Activated CD4-positive, alpha-beta T cell treated with anti-CD3 and anti-CD28 coated beads for 1 hour (primary cell): ENCODE measurements around the gene ANXA6.
"Not testable (repeated sequence)": the region's sequence is repeated elsewhere in the genome, so short reads cannot be mapped to it uniquely, and the experiment has no call there.

ENCODE experiments used
- DNase-seq: peaks from one replicate; pipeline ENCODE4 v3.0.0-alpha.2; 2020

The ANXA6 gene

DNA sequence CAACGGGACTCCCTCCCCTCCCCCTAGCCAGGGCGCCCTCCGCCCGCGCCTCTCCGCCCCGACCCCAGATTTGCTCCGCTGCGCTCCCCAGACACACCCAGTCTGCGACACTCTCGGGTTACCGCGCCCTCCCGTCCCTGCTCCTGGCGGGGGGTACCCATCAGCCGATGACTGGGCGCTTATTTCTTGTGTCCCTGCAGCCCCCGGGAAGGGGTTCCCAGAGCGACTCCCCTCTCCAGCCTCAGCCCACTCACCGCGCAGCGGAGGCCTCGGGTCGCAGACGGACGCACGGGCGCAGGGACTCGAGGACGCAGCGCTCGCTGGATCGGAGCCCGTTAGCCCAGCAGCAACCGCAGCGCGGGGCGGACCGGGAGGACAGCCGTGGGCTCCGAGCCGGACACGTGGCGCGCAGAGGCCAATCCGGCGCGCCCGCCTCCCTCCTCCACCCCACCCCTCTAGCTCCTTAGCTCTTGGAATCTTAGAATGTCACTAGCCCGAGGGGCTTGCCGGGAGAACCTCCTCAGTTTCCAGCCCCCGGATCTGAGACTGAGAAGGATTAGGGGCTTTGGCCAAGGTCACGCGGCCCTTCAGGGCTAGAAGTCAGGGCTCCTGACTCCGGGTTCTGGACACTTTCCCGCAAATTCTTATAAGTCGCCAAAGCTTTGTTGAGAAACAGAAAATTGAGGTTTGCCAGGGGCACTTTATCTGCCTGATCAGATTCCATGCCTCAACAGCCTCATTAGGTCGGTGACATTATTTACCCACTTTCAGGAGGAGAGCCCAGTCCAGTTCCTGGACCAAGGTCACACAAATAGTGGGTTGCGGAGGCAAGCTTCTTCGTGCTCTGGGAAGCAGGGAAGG lies at the start of gene ANXA6:
Gene ANXA6, minus strand, starts transcription at position 354 of the 861 bp plus-strand sequence. CDS start 9,878 bp downstream, outside the sequence.
- peak; percentile 39 for DNase-seq

DNA sequence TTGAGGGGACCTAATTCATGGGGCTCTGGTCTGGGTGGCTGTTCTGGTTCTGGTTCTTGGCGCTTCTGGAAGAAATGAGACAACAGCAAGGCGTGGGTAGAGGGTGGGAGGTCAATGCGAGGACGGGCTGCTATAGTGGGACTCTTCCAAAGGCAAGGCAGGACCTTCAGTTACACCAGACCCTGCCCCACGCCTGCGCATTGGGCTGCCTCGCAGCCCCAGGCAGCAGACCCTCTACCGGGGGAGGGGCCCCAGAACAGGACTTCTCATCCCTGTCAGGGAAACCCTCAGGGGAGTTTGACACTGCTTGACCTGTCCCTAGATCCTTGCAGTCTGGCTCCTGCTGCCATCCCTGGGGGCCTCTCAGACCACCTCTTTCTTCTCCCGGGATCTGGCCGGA lies 47.8 kb upstream of the ANXA6 start:
- no peak for DNase-seq

DNA sequence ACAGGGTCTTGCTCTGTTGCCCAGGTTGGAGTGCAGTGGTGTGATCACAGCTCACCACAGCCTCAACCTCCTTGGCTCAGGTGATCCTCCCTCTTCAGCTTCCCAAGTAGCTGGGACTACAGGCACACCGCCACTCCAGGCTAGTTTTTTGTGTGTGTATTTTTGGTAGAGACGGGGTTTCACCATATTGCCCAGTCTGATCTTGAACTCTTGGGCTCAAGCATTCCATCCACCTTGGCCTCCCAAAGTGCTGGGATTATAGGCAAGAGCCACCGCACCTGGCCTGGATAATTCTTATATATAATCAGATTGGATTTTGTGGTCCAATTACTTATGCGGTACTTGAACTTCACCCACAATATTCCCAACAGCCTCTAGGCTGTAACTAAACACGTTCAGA lies 46.5 kb upstream of the ANXA6 start:
- DNase-seq, result no peak

GRCh38 chr5:151202381-151203139 lies 45.0 kb upstream of the ANXA6 start:
- no peak for DNase-seq

DNA sequence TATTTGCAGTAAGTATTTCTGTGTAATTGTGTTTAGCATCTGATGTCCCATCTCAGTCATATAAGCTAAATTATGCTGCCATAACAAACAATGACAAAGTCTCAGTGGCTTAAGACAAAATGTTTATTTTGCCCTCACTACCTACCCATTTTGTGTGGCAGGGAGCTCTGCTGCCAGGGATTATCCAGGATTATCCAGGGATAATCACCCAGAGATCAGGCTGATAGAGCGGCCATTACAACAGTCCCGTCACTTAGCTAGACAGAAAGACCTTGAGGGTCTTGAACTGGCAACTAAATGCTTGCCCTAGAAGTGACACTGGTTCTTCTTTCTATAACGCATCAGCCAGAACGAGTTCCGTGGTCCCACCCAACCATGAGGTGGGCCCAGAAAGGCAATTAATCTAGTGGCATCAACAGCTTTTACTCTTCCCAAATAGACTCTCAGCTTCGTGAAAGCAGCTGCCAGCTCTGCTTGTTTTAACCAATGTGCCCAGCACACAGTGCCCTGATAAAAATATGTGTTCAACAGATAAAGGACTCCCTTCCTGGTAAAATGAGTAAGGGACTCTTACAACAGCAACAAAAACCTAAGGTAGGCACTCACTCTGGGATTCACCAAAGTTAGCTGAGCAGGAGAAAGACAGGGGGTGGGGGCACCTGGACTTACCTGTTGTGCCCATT lies 43.5 kb upstream of the ANXA6 start:
- DNase-seq, result no peak

DNA sequence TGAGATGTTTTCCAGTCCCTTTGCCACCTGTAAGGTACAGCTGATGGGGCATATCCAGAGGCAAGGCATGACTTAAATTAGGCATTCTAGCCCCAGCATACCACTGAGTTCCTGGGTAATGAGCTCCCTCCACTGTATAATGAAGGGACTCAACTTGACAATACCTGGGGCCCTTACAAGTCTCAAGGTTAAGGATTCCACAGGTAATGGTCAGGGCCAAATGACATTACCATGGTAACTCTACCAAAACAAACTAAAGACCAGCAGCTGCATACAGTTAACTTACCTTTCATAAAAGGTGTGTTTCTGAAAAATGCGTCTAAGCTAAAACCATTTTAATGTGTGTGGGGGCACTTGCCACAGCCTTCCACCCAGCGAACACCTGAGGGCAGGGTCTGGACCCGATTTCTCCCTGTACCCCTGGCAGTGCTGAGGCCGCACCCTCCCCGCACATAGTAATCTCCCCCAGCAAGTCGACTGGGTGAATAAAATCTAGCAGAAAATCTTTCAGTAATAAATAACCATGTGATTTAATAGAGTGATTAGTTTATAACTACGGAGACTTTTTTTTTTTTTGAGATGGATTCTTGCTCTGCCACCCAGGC lies 42.1 kb upstream of the ANXA6 start:
- no peak for DNase-seq

DNA sequence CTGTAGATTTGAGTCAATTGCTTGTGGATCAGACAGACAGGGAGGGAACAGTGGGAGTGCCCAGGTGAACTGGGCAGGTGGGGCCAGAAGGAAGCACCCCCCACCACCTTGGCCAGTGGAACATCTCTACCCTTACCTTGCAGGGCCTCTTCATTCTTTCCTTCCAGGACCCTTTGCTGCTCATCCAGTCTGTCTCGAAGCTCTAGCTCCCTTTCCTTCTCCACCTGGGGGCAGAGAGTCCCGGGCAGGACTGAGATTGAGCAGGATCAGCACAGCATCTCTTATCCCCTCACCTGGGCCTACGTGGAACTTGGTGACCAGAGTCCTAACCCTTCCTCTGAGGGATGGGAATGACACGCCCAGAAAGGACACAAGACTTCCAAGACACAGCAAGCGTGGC lies 41.3 kb upstream of the ANXA6 start:
- DNase-seq, result no peak

GRCh38 chr5:151197291-151197600 lies 39.7 kb upstream of the ANXA6 start:
- DNase-seq, result not testable (repeated sequence)

- no peak for DNase-seq
Measured at GRCh38 chr5:151196556-151197290, 39.1 kb upstream of the ANXA6 start.

DNA sequence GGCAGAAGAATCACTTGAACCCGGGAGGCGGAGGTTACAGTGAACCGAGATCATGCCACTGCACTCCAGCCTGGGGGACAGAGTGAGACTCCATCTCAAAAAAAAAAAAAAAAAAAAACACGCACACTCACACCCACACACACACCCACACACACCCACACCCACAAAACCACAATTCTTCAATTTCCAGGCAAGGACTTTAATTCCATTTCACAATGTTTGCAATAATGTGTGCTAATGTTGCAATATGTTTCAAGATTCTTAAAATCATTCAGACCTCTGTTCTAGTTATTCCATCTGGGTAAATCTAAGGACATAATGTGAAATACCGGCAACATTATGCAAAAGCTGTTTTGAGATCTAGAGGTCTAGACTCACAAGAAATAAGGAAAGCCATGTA lies 38.0 kb upstream of the ANXA6 start:
- no peak for DNase-seq

DNA sequence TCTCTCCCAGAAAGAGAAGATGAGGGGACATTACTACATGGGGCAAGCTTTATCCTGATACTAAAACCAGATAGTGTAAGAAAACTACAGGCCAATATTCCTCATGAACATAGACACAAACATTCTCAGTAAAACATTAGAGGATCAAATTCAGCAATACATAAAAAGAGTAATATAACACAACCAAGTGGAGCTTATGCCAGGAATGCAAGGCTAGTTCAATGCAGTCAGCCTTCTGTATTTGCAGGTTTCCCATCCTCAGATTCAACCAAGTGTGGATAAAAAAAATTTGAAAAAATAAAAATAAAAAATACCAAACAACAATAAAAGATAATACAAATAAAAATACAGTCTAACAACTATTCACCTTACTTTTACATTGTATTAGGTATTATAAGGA lies 35.0 kb upstream of the ANXA6 start:
- DNase-seq, result no peak

GRCh38 chr5:151191661-151192060 lies 34.1 kb upstream of the ANXA6 start:
- DNase-seq, result no peak

- no peak for DNase-seq
Measured at GRCh38 chr5:151189151-151189550, 31.6 kb upstream of the ANXA6 start.

DNA sequence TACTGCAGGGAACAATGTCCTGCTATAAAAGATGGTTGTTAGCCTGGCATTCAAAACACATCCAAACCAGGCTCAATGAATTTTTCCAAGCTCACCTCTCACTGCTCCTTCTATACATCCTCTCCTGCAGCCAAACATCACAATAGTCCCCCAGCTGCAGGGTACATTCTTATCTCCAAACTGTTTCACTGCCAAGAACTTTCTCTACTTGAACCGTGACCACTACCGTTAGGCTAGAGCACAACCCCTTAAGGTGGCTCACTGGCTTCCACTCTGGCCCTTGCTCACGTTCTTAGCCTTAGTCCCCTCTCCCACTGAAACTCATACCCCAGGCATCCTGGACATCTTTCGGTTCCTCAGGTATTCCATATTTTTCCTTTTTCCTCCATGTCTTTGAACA lies 29.0 kb upstream of the ANXA6 start:
- DNase-seq, result no peak

DNA sequence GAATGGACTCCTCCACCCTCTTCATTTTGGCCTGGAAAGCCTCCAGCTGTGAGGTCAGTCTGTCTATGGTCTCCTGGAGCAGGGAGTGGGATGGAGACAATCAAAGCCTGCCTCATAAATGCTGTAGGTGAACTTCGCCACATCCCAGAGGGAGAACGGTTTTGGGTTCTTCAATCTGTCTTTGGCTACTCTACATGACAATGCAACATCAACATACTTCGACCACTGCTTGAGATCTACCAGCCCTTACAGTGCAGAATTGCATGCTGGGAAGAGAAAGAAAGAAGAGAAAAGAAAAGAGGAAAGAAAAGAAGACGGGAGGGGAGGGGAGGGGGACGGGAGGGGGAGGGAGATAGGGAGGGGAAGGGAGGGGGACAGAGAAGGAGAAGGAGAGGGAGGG lies 28.5 kb upstream of the ANXA6 start:
- no peak for DNase-seq

DNA sequence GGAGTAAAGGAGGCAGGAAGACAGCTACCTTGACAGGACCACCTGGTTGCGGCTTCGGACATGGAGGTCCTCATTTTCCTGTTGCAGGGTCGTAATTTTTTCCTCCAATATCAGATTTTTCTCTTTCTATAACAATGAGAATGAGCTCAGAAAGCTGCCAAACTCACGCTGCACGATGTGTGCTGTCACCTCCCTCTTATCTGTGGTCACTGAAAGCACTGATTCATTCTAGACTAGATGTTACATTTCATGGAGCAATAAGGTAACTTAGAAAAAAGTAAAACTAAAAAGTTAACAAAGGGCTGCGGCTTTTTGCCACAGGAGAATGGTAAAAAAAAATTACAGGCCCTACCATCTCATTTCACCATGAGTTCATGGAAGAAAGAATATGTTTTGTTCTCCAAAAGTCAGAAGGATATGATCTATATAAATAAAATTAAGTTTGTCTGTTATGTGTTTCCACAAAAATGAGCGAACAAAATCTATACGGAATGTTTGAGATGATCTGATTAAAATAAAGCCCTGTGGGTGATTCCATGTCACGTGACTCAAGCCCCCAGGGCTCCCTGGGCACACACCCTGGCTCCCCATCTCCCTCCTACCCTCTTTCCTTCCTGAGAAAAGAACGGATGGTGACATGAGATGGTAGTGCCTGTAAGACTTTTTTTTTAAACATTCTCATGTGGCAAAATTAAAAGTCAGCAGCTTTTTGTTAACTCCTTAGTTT lies 26.9 kb upstream of the ANXA6 start:
- DNase-seq, result no peak

- no peak for DNase-seq
Measured at GRCh38 chr5:151183456-151184245, 26.1 kb upstream of the ANXA6 start.

- DNase-seq, result no peak
Measured at GRCh38 chr5:151182976-151183375, 25.4 kb upstream of the ANXA6 start.

DNA sequence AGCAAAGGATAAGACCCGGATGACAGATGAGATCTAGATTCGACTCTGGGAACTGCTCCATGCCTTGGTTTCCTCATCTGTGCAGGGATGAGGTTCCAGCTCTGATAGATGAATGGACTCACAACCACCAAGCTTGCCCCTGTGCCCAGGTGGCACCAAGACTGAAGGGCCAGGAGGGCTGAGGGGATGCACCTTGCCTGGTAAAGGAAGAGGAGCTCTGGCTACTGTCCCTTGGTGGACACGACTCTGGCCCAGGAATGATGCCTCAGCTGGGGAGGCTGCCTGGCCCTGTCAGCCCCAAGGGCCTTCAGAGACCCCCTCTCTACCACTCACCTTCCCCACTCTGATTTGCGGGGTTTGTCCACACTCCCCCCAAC lies 24.9 kb upstream of the ANXA6 start:
- no peak for DNase-seq

- DNase-seq, result no peak
Measured at GRCh38 chr5:151181818-151182523, 24.4 kb upstream of the ANXA6 start.

DNA sequence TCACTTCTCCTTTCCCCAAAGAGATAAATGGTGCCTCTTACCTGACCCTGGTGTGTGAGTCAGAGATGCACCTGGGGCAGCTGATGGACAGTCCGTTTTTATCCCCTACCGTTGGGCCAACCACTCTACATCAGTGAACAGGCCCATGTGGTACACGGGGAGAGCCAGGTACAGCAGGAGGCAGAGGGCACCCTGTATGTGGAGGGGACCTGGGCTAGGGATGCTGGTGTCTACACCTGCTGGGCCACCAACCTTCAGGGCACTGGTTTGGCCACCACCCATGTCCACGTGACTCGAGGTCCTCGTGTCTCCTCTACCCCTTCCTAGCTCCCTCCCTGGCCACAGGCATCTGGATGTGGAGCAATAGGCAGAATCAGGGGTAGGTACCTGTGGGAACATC lies 22.7 kb upstream of the ANXA6 start:
- no peak for DNase-seq
